IPS-18c (cell line): Measurements from ENCODE around the gene TELO2.

Experiments used
- H3K4me3 ChIP-seq: 2 replicates; pipeline ENCODE4 v1.7.0; 2013; ENCODE audit warnings: low read depth, mild to moderate bottlenecking, low read length, moderate library complexity; ENCODE audit not compliant: insufficient read depth
- H3K9me3 ChIP-seq: one replicate; pipeline ENCODE4 v1.6.1; 2013; ENCODE audit warnings: mild to moderate bottlenecking, low read length, moderate library complexity; ENCODE audit not compliant: control insufficient read depth, insufficient read depth

TELO2 gene

DNA sequence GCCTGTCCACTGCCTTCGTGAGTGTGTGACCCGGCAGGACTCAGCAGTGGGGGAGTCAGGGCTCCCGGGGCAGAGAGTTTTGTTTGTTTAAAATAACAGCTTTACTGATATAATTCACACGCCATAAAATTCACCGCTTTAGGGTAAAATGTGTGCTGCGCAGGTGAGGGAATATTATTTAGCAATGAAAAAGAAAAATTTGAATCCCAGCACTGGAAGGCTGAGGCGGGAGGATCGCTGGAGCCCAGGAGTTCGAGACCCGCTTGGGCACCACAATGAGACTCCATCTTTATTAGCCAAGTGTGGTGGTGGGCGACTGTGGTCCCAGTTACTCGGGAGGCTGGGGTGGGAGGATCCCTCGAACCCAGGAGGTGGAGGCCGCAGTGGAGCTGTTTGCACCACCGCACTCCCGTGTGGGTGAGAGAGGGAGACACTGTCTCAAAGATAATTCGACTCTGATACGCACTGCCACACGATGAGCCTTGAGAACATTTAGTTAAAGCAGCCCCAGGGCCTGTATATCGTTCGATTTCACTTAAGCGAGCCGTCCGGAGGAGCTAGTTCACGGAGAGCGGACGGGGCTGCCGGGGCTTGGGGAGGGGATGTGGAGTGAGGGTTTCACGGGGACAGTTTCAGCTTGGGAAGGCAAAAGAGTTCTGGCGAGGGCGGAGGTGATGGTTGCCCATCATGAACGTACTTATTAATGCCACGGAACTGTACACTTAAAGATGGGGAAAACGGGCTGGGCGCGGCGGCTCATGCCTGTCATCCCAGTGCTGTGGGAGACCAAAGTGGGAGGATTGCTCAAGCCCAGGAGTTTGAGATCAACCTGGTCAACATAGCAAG, 10.2 kb downstream of the TELO2 start:
- H3K4me3 ChIP-seq, result no peak overlapping the region
- H3K9me3 ChIP-seq, result no peaks in the 10 kb centered on the region

GRCh38 chr16:1505073-1505844, 12.1 kb downstream of the TELO2 start:
- Histone ChIP-seq H3K9me3 (no peaks in the 10 kb centered on the region), H3K4me3 (no peak overlapping the region)

DNA sequence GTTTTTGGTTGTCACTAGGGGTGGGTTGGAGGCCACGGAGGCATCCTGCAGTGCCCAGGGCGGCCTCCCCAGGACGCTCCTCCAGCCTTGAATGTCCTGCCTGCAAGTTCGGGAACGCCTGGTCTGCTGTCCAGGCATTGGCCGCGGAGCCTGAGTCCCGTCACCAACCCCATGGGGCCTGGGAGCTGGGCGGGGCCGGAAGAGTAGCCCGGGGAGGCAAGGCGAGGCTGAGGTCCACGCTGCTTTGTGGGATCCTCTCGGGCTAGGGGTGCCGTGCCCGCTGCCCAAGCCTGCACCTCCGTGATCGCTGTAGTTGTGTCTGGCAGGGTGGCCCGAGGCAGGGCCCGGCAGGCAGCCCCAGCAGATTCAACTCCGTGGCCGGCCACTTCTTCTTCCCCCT, 12.8 kb downstream of the TELO2 start:
- Histone ChIP-seq H3K4me3 (no peak overlapping the region), H3K9me3 (no peaks in the 10 kb centered on the region)

- H3K9me3 ChIP-seq, result no peaks in the 10 kb centered on the region
- H3K4me3 ChIP-seq, result no peak overlapping the region
Measured at GRCh38 chr16:1506494-1507213, 13.5 kb downstream of the TELO2 start.

- H3K9me3 ChIP-seq, result no peaks in the 10 kb centered on the region
- H3K4me3 ChIP-seq, result no peak overlapping the region
Measured at GRCh38 chr16:1508494-1509187, 15.5 kb downstream of the TELO2 start.

- H3K4me3 ChIP-seq, result no peak overlapping the region
- no peaks in the 10 kb centered on the region for H3K9me3 ChIP-seq
Measured at GRCh38 chr16:1509307-1510221, 16.4 kb downstream of the TELO2 start.

DNA sequence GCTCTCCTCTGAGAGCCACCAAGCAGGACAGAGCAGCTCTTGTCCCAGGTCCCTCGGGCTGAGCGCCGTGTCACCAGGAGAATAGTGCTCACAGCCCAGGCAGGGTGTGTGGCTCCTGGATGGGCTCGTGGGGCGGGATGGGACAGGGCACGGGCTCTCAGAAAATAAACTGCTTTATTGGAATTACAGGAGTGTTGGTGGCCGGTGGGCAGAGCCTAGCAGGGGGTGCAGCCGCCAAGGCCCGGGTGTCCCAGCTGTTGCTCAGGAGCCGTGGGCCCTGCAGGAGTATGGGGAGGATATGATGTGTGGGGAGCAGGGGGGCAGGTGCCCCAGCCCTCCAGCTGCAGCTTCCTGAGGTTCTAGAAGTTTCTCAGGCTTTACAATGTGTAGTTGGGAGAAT, 17.1 kb downstream of the TELO2 start:
- Histone ChIP-seq H3K4me3 (no peak overlapping the region), H3K9me3 (no peaks in the 10 kb centered on the region)

GRCh38 chr16:1510941-1511351, 17.8 kb downstream of the TELO2 start:
- H3K4me3 ChIP-seq, result no peak overlapping the region
- no peaks in the 10 kb centered on the region for H3K9me3 ChIP-seq

- no peak overlapping the region for H3K4me3 ChIP-seq
- no peaks in the 10 kb centered on the region for H3K9me3 ChIP-seq
Measured at GRCh38 chr16:1511662-1512569, 18.8 kb downstream of the TELO2 start.

- Histone ChIP-seq H3K9me3 (no peaks in the 10 kb centered on the region), H3K4me3 (no peak overlapping the region)
Measured at GRCh38 chr16:1512774-1513173, 19.6 kb downstream of the TELO2 start.

DNA sequence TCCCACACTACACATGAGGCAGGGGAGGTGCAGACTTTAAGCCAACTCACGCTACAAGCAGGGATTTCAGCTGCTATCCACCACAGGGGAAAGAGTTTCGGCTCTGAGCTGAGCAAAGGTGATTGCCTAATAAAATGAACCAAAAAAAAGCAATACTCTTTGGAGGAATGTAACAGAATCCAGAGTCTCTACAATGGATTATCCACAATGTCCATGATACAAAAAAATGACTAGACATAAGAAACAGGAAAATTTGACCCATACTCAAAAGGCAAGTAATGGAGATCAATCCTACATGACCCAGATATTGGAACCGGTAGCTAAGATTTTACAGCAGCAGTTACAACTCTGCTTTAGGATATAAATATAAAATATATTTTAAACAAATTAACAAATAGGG, 21.3 kb downstream of the TELO2 start:
- H3K4me3 ChIP-seq, result no peak overlapping the region
- no peaks in the 10 kb centered on the region for H3K9me3 ChIP-seq

- Histone ChIP-seq H3K4me3 (no peak overlapping the region), H3K9me3 (no peaks in the 10 kb centered on the region)
Measured at GRCh38 chr16:1518626-1519135, 25.5 kb downstream of the TELO2 start.

DNA sequence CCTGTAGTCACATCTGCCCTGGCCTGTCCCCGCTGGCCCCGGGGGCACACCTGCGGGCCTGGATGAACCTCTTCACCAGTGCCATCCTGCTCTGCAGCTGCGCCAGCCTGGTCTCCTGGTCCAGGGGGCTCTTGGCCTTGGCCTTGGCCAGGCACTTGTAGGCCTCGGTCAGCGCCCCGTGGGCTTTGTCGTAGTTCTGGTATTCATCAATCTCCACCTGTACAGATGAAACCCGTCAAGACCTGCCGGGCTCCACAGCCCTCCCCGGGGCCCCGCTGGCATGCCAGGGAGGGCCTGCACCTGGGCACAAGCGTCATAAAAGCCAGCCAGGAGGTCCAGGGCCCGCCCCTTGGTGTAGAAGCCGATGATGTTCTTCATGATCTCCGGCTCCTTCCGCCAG, 26.7 kb downstream of the TELO2 start:
- no peaks in the 10 kb centered on the region for H3K9me3 ChIP-seq
- H3K4me3 ChIP-seq, result no peak overlapping the region

GRCh38 chr16:1520461-1520860, 27.3 kb downstream of the TELO2 start:
- Histone ChIP-seq H3K4me3 (no peak overlapping the region), H3K9me3 (no peaks in the 10 kb centered on the region)

DNA sequence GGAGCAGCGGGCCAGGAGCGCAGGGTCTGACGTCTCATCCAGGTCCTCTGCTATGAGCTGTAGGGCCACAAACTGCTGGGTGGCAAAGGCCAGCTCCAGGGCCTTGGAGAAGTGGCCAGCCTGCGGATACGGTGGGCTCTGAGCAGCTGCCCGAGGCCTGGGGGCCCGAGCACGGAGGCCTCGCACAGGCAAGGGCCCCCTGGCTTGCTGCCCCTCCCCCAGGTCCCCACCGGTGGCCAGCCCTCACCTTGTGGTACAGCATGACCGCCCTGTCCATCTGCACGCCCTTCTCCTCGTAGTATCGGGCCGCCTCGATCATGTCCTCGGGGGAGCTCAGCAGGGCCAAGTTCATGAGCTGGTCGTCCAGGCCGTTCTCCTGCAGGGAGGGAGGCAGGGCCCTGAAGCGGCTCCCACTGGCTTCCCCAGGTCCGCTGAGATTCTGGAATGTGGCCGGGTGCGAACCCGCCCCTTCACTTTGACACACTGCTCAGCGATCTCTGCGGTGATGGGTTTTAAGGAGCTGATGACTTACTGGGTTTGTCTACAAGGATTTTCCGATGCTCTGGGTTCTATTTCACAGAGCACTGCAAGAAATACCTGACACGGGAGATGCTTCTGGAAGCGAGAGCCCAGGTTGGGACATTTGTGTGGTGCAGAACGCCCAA, 30.6 kb downstream of the TELO2 start:
- Histone ChIP-seq H3K4me3 (no peak overlapping the region), H3K9me3 (no peaks in the 10 kb centered on the region)
